Stimulated activated CD8-positive, alpha-beta memory T cell treated with anti-CD3 and anti-CD28 coated beads, Interleukin-7, amount 100 ng/mL, for 48 hours (primary cell): ENCODE measurements around the gene ASPSCR1.
"Not testable (repeated sequence)": the region's sequence is repeated elsewhere in the genome, so short reads cannot be mapped to it uniquely, and the experiment has no call there.

Experiments used
- DNase-seq, 2 donors: peaks; one replicate each; pipeline ENCODE4 v3.0.0-alpha.2; 2020; ENCODE audit warnings: low read depth in 1 of 2; ENCODE audit errors: extremely low read depth in 1 of 2

The ASPSCR1 gene

DNA sequence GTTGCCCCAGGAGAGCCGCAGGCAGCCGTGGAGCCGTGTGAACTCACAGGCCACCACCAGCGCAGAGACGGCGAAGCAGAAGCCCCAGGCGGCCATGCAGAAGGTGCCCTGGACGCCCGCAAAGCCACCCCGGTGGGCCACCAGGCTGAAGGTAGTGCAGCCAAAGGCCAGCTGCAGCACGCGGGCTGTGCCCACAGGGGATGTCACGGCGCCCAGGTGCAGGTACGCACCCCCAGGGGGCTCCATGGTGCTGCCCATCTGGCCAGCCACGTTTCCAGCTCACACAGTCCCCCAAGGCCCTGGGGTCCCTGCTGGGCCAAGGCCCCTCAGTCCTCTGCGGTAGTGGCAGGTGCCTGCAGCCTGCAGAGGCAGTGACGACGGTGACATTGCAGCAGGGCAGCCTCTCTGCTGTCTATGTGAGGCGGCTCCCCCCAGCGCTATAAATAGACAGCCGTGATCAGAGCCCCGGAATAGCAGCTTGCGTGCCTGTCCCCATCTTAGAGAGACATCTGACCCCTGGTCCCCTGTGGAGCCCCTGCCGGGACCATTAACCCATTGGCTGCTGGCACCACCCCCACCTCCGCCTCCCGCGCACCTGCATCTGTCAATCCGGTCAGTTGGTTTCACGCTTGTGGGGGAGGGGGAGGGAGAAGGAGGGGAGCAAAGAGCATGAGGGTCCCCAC, 35.8 kb upstream of the ASPSCR1 start:
- no peak for DNase-seq

DNA sequence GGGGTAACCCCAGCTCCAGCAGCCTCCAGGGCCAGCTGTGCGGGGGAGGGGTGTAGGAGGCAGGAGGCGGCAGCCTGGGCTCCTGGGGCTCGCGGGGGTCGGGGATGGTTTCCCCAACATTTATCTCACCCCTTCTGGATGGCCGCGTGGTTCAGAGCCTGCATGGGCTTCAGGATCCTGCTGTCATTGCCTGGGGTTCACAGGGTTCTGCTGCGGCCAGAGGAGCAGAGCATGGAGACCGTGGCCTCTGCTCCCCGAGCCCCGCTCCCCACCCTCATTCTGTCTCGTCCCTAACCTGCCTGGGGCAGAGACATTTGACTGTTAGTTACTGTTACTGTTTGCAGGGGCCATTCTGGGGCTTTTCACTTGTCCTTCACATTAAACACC, 35.3 kb upstream of the ASPSCR1 start:
- DNase-seq: no peak

DNA sequence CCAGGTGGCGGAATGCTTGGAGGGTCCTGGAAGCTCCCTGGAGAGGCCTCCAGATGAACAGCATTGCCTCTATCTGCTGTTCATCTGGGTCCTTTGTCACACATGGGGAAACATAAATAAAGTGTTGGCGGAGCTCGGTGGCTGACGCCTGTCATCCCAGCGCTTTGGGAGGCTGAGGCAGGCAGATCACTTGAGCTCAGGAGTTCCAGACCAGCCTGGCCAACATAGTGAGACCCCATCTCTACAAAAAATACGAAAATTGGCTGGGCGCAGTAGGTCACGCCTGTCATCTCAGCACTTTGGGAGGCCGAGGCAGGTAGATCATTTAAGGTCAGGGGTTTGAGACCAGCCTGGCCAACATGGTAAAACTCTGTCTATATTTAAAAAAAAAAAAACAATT, 32.6 kb upstream of the ASPSCR1 start:
- no peak for DNase-seq

DNA sequence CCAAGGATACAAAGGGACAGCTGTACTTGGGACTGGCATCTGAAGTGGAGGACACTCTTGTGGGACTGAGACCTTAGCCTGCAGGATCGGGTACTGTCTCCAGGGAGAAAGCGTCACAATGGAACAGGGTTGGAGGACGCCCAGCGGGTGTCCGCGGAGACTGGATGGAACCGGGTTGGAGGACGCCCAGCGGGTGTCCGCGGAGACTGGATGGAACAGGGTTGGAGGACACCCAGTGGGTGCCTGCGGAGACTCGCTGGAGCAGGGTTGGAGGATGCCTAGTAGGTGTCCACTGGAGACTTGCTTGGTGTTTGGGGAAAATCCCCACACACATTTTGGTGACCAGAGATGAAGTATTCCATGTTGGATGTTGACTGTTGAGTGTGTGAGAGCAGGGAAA, 30.2 kb upstream of the ASPSCR1 start, which contains the start of gene MYADML2:
Gene MYADML2 (minus strand): TSS at position 45 of the 400 bp plus-strand sequence. CDS start 5,492 bp downstream, outside the sequence.
- DNase-seq: no peak

DNA sequence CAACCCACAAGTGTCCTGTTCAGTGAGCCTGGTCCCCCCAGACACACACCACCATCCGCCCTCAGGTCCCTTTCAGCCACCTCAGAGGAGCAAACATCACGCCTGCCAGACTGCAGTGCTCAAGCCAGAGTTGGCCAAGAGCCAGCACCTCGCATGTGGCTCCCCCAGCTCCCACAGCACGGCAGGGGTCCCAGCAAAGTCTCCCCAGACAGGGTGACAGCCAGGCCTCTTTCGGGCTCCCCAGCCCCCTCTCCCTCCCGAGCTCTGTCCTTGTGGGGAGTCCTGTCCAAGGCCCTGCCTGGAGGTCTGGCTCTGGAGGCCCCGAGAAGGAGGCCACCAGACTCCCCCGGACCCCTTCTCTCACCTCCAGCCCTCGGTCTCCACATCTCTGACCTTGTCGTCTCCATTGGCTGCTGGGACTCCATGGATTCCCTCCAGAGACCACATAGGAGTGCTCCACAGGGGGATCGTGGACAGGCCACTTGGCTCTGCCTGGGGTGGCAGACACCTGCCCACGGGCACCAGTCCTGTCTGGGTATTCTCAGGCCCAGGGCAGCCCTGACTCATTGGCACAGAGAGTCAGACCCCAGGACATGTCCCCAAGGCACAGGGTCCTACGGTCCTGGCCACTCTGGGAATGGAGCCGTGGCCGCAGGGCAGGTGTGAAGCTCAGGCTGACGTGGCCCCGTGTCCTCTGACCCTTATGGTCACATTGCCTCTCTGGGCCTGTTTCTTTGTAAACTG, 28.6 kb upstream of the ASPSCR1 start:
- DNase-seq: no peak

DNA sequence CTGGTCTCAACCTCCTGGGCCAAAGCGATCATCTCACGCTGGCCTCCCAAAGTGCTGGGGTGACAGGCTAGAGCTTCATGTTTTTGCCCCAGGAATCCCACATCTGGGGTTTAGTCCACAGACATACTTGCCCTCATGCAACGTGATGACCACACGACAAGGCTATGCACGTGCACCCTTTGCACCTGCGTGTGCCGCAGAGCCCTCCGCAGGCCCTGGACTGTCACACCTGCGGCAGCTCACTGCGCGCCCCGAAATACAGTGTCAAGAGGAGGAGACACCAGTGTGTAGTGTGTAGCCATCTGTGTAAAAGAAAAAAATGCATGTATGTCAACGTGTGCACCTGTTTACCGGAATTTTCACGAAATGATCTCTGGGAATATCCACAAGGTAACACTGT, 26.9 kb upstream of the ASPSCR1 start:
- no peak for DNase-seq

DNA sequence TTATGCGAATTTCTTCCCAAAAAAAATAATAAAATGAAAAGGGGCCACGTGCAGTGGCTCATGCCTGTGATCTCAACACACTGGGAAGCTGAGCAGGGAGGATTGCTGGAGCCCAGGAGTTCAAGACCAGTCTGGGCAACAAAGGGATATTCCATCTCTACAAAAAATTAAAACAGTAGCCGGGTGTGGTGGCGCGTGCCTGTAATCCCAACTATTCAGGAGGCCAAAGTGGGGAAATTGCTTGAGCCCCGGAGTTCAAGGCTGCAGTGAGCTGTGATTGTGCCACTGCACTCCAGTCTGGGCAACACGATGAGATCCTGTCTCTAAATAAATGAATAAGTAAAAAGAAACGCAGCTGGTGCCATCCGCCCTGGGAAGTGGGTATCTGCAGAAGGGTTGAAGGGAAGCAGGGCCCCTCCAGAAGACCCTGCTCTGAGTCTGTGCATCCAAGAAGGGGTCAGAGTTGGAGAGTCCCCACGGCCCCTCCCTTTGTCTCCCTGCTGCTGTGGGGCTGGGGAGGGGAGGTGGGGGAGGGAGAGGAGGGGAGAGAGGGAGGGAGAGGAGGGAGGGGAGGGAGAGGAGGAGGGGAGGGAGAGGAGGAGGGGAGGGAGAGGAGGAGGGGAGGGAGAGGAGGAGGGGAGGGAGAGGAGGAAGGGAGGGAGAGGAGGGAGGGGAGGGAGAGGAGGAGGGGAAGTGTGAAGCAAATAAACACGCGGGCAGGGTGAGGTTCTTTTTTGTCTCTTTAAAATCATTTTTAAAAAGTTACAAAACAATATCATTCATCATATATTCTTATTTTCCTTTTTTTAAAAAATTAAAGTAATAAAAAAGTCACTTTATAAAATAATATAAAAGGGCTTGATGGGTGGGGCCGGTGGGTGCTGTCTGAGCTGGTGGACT, 25.4 kb upstream of the ASPSCR1 start:
- no peak for DNase-seq

DNA sequence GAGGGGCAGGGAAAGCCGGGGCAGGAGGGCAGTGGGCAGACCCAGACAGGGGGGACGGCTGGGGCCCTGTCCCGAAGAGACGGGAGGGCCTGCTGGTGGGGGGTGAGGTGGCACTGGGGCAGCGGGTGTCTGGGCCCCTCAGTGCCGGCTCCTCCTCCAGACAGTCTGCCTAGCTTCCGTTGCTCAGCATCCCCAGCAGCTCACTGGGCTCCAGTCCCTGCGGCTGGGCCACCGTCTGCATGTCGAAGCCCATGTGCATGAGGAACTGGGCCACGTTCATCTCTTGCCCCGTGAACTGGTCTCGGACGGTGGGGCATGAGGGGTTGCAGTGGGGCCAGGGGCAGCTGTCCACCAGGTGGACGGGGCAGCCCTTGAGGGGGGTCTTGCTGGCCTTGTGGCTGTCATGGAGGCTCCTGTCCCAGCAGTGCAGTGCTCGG, 24.6 kb upstream of the ASPSCR1 start:
- no peak for DNase-seq

DNA sequence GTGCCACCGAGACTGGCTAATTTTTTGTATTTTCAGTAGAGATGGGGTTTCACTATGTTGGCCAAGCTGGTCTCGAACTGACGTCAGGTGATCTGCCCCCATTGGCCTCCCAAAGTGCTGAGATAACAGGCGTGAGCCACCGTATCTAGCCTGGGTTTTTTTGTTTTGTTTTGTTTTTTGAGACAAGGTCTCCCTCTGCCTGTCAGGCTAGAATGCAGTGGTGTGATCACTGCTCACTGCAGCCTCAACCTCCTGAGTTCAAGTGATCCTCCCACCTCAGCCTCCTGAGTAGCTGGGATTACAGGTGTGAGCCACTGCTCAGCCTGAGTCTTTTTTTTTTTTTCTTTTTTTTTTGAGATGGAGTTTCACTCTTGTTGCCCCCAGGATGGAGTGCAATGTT, 24.0 kb upstream of the ASPSCR1 start:
- not testable (repeated sequence) for DNase-seq

DNA sequence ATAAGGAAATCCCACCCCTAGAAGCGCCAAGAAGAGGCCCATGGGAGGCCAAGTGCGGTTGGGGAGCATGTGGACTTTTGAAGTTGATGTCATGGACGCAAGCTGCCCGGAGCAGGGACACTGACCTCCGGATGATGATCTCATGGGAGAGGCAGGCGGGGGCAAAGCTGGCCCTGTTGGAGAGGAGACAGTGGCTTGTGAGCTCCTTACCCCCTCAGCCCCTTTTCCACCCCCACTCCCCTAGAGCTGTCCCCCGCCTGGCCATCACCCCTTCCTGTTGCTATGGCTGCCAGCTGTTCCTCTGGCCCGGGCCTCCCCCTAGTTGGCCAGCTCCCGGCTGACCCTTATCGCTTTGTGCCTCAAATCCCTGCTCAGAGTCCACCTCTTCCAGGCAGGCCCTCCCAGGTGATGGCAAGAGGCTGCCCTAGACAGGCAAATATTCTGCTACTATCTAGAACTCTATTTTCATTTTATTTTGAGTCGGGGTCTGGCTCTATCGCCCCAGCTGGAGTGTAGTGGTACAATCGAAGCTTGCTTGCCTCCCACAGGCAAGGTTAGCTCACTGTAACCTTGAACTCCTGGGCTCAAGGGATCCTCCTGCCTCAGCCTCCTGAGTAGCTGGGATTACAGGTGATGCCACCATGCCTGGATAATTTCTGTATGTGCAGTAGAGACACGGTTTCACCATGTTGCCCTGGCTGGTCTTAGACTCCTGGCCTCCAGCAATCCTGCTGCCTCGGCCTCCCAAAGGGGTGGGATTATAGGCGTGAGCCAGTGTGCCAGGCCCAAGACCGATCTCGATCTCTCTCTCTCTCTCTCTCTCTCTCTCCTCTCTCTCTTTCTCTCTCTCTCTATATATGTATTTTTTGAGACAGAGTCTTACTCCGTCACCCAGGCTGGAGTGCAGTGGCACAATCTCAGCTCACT, 23.0 kb upstream of the ASPSCR1 start:
- DNase-seq: no peak

DNA sequence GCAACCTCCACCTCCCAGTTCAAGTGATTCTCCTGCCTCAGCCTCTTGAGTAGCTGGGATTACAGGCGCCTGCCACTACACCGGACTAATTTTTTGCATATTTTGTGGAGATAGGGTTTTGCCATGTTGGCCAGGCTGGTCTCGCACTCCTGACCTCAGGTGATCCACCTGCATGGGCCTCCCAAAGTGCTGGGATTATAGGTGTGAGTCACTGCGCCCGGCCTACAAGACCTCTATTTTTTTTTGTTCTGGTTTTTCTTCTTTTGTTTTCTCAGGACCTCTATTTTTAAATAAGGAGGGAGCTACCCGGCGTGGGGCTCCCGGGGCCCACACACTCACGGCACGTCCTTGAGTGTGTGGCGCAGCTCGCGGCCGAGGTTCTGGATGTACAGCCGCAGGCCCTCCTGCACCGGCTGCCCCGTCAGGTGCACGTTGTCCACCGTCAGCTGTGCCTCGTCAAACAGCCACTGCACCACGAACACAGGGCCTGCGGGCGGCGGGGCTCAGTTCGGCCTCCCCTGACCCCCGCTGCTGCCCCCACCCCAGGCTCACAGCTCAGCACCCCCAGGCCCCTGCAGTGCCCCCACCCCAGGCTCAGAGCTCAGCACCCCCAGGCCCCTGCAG, 22.3 kb upstream of the ASPSCR1 start:
- no peak for DNase-seq

DNA sequence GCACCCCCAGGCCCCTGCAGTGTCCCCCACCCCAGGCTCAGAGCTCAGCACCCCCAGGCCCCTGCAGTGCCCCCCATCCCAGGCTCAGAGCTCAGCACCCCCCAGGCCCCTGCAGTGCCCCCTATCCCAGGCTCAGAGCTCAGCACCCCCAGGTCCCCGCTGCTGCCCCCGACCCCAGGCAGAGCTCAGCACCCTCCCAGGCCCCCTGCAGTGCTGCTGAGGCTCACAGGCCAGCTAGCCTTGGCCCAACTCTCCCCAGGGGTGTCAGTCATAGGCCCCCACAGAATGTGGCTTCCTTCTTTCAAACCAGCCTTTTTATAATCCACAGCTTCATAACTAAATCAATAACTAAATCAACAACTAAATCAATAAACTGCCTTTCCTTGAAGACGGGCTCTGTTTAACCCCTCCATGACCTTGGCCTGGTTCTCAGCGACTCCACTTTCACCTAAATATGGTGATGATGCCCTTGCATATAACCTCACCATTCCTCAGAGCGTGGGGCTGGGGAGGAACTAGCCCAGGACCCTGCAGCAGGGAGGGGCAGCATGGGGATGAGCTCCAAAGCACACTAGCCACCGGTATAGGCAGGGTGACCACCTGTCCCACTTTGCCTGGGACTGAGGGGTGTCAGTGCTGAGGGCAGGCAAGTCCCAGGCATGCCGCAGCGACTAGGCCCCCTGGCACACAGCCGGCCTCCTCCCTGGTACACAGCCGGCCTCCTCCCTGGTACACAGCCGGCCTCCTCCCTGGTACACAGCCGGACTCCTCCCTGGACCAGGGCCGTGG, 21.5 kb upstream of the ASPSCR1 start:
- no peak for DNase-seq

DNA sequence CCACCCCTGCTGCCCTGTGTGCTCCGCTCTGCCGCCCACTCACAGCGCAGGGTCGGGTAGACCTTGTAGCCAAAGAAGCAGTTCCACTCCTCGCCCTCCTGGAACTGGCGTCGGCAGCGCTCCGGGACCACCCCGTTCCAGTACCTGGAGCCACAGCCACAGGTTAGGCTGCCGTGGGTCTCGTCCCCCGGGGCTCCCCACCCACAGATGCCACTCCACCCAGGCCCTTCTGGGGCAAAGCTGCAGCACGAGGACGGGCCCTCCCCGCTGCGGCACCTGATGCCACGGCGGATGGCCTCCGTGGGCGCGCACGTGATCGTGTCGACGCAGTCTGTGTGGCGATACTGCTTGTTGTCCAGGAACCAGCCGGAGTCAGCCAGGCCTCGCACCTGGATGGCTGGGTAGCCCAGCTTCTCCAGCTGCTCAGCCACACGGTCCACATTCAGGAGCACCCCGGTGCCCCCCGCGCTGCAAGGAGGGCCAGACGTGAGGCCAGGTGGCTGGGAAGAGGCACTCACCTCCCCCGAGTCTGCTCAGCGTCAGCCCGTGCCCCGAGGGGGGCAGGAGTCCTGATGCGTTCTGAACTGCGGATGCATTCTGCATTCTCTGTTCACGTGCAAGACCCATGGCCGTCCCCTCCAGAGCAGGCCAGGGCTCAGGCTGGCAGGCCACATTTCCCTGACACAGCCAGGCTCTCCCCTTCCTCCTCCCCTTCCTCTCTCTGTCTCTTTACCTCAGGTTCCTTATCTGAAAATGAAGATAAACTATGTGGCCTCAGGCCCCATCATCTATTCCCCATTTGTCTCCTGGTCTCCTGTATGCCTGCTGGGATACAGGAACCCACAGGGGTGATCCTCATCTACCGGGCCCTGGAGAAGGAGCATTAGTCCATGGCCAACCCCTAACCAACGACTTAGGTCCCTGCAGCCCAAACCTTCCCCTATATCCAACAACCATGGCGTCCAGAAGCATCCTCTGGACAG, 20.5 kb upstream of the ASPSCR1 start:
- no peak for DNase-seq

DNA sequence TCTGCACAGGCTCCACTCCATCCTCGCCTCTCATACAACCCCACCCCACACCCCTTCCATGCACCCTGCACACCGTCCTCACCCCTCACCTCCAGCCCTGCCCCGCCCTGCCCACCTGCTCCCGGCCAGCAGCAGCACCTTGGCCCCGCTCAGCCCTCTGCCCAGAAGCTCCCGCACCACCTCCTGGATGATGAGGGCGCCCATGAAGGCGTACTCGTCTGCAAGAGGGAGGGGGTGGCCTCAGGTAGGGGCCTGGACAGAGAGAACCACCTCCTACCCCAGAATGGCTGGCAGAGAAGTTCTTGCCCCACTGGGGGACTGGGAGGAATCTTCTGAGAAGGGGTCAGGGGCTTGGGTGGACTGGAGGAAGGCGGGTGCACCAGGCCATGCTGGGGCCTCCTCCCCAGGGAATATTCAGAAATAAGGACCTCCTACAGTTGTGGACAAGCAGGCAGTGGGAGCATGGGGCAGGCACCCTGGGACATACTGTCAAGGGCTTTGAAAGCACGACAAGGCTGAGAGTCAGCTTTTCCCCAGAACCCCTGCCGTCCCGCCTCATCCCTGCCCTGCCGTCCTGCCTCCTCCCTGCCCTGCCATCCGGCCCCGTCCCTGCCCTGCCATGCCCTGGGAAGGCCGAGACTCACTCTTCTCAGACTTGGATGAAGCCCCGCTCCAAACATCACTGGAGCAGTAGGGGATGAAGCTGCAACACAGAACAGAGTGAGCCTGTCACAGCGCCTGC, 19.6 kb upstream of the ASPSCR1 start:
- DNase-seq: no peak

DNA sequence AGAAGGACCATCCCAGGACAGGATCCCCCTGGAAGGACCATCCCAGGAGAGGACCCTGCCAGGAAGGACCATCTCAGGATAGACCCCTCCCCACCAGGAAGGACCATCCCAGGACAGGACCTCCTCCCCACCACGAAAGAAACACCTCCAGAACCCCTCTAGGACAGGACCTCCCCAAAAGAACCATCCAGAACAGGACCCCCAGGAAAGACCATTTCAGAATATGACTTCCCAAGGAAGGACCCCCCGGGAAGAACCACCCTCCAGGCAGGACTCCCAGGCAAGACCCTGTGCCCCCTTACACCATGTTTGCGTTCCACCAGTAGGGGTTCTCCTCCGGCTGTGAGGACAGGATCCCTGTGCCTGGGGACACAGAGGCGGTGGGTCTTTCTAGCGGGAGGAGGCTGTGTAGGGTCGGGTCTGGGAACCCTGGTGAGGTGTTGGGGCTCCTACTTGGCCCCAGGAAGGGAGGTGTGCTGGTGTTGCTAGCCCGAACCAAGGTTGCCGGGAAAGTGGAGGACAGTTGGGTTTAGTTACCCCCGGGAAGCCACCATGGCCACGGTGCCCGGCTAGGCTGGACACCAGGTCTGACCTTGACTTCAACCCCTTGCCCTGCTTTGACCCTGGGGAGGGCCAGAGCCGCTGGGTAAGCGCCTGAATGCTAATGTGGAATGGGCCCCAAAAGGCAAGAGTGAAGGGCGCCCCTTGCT, 18.6 kb upstream of the ASPSCR1 start:
- no peak for DNase-seq

DNA sequence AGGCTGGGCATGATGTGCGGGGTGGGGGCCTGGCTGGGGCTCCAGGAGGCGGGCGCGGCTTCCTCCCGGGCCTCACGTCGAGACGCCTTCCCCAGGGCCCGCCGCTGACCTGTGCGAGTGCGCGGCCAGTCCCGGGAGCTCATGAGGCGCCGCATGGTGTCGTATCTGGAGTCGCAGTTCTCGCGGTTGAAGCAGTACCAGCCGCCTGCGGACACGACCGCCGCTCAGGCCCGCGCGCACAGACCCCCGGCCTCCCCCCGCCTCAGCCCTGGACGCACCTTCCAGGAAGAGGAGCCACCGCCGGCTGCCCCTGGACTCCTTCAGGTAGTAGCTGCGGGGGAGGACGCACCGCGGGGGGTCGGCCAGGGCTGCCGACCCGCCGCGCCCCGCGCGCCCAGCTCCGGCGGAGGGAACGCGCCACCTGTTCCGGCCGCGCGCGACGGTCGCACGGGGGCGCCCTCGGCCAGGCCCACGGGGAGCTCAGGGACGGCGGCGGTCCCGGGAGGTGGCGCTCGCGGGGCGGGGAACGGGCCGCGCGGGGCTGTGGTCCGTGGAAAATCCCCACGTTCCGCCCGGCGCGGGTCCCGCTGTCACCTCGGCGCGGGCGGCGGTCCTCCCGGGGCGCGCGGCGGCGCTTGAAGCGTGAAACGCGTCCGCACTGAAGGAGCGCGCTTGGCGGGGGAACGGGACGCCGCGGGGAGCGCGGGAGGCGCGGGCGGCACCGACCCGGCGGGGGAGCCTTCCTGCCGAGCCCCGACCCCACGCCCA, 17.9 kb upstream of the ASPSCR1 start:
- DNase-seq: peak; percentile 44 to 46
